Measurements from ENCODE around the gene CYTH1.

DNA sequence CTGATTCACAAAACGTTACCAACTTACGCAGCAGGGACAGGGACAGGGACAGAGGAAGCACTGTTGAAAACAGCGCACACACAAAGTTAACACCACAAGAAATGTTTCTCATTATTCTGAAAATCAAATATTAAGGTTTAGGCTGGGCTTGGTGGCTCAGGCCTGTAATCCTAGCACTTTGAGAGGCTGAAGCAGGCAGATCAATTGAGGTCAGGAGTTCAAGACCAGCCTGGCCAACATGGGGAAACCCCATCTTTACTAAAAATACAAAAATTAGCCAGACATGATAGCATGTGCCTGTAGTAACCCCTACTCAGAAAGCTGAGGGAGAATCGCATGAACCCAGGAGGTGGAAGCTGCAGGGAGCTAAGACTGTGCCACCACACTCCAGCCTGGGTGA, 4.2 kb downstream of the CYTH1 start:
- TF ChIP-seq, protein P1, sequence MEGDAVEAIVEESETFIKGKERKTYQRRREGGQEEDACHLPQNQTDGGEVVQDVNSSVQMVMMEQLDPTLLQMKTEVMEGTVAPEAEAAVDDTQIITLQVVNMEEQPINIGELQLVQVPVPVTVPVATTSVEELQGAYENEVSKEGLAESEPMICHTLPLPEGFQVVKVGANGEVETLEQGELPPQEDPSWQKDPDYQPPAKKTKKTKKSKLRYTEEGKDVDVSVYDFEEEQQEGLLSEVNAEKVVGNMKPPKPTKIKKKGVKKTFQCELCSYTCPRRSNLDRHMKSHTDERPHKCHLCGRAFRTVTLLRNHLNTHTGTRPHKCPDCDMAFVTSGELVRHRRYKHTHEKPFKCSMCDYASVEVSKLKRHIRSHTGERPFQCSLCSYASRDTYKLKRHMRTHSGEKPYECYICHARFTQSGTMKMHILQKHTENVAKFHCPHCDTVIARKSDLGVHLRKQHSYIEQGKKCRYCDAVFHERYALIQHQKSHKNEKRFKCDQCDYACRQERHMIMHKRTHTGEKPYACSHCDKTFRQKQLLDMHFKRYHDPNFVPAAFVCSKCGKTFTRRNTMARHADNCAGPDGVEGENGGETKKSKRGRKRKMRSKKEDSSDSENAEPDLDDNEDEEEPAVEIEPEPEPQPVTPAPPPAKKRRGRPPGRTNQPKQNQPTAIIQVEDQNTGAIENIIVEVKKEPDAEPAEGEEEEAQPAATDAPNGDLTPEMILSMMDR (IDR thresholded peaks at IDR 0.05) = no peak
- TF ChIP-seq POLR2A (IDR thresholded peaks at IDR 0.05) = no peak

Measured in vagina (tissue), 2 donors.